ENCODE data around the gene DLX3. TPM values are rescaled to one million over a fixed set of nuclear protein-coding genes. Genes with fewer than 3 reads are reported as not detected.

DLX3 gene
- total RNA-seq, 4 donors from 2014 or later, result 12.9 to 31.8 (median 23.8) TPM

Other genes starting within 250 kb of the DLX3 start
- 10 to 100 TPM; 24.2 to 47.3 (median 28.7) TPM for gene FAM117A, start 231.1 kb downstream of the DLX3 start, total RNA-seq
- 10 to 100 TPM; 37.1 to 71.4 (median 52.2) TPM for gene KAT7, start 206.5 kb downstream of the DLX3 start, total RNA-seq
- not detected for gene TAC4, start 147.2 kb downstream of the DLX3 start, total RNA-seq
- gene DLX4, start 26.0 kb downstream of the DLX3 start, total RNA-seq, result 1 to 10 TPM; 1.4 to 5.7 (median 3.4) TPM
- 100 to 1,000 TPM in 3 of 4 donors, 10 to 100 TPM in 1; 85.9 to 229 (median 198) TPM for gene ITGA3, start 60.9 kb upstream of the DLX3 start, total RNA-seq
- 100 to 1,000 TPM in 2 of 4 donors, 10 to 100 TPM in 2; 33.2 to 114 (median 69.6) TPM for gene PDK2, start 100.1 kb upstream of the DLX3 start, total RNA-seq
- under 1 TPM in 1 of 4 donors, not detected in 3; 0.68 TPM for gene SAMD14, start 134.9 kb upstream of the DLX3 start, total RNA-seq
- 10 to 100 TPM; 21.5 to 26.2 (median 23.7) TPM for gene PPP1R9B, start 155.5 kb upstream of the DLX3 start, total RNA-seq
- gene SGCA, start 170.8 kb upstream of the DLX3 start, total RNA-seq, result 1 to 10 TPM; 2.1 to 5.8 (median 4.0) TPM
- 10 to 100 TPM; 19.2 to 56.8 (median 33.1) TPM for gene COL1A1, start 206.4 kb upstream of the DLX3 start, total RNA-seq